ENCODE measurements around the gene SSH2.

GRCh38 chr17:29614349-29615047 lies 315.5 kb downstream of the SSH2 start:
- TF ChIP-seq CTCF (IDR thresholded peaks at IDR 0.05; ENCODE audit: poor library complexity, severe bottlenecking) (no peak), POLR2AphosphoS5 (IDR thresholded peaks at IDR 0.05) (no peak), RAD21 (conservative IDR thresholded peaks at IDR 0.05) (no peak), EZH2 (IDR thresholded peaks at IDR 0.05; ENCODE audit: borderline replicate concordance, insufficient read depth, low read length, poor library complexity, severe bottlenecking) (no peak), EP300 (conservative IDR thresholded peaks at IDR 0.05; ENCODE audit: poor library complexity, severe bottlenecking) (no peak), TAF1 (IDR thresholded peaks at IDR 0.05; ENCODE audit: low read depth) (no peak)

Data from neural cell (in vitro differentiated cells).